ENCODE data around the gene CCNT1. TPM values are rescaled to one million over a fixed set of nuclear protein-coding genes. Genes with fewer than 3 reads are reported as not detected.
"Not testable (repeated sequence)": the region's sequence is repeated elsewhere in the genome, so short reads cannot be mapped to it uniquely, and the experiment has no call there.

Gene CCNT1
- total RNA-seq, 1 experiment from 2014 or later = 36.0 TPM

GRCh38 chr12:48717252-48717695 is 767 bp upstream of the CCNT1 start:
- intact Hi-C loops (cut with micrococcal nuclease; ENCODE audit: unreplicated experiment) = no loop called here
- no peak for DNase-seq
- CTCF ChIA-PET = no interaction called here

GRCh38 chr12:48716168-48716492 is 377 bp downstream of the CCNT1 start:
- H3K27ac Mint-ChIP-seq (ENCODE audit: unreplicated experiment) = peak overlapping the region; percentile 92
- H3K27me3 Mint-ChIP-seq (ENCODE audit: unreplicated experiment) = no peaks in the 10 kb centered on the region
- CTCF ChIA-PET = no interaction called here
- H3K4me1 Mint-ChIP-seq (ENCODE audit: low read depth, unreplicated experiment) = peaks cover 10% of the 10 kb centered on the region
- H3K4me3 Mint-ChIP-seq (ENCODE audit: low read depth, unreplicated experiment) = peak overlapping the region; percentile 93
- intact Hi-C loops (cut with micrococcal nuclease; ENCODE audit: unreplicated experiment) = no loop called here
- peaks cover 50% of the 10 kb centered on the region for H3K36me3 Mint-ChIP-seq (ENCODE audit: insufficient read depth, unreplicated experiment)
- no peak for TF ChIP-seq CTCF (IDR thresholded peaks at IDR 0.05; ENCODE audit: unreplicated experiment)
- no peak for DNase-seq
- peaks cover 6% of the 10 kb centered on the region for H3K9me3 Mint-ChIP-seq (ENCODE audit: low read depth, unreplicated experiment)
- TSS peak; percentile 78 for BruUV-seq (replicated peaks)

More at GRCh38 chr12:48717252-48717695, 767 bp upstream of the CCNT1 start:
- BruUV-seq (replicated peaks) = TSS peak; percentile 95
- peaks cover 6% of the 10 kb centered on the region for H3K9me3 Mint-ChIP-seq (ENCODE audit: low read depth, unreplicated experiment)
- peak overlapping the region; percentile 92 for H3K27ac Mint-ChIP-seq (ENCODE audit: unreplicated experiment)
- H3K4me3 Mint-ChIP-seq (ENCODE audit: low read depth, unreplicated experiment) = peak overlapping the region; percentile 93
- H3K4me1 Mint-ChIP-seq (ENCODE audit: low read depth, unreplicated experiment) = peaks cover 10% of the 10 kb centered on the region
- no peaks in the 10 kb centered on the region for H3K27me3 Mint-ChIP-seq (ENCODE audit: unreplicated experiment)
- no peak for TF ChIP-seq CTCF (IDR thresholded peaks at IDR 0.05; ENCODE audit: unreplicated experiment)
- peaks cover 43% of the 10 kb centered on the region for H3K36me3 Mint-ChIP-seq (ENCODE audit: insufficient read depth, unreplicated experiment)

- intact Hi-C loops (cut with micrococcal nuclease; ENCODE audit: unreplicated experiment) = no loop called here
- H3K9me3 Mint-ChIP-seq (ENCODE audit: low read depth, unreplicated experiment) = no peaks in the 10 kb centered on the region
- TF ChIP-seq CTCF (IDR thresholded peaks at IDR 0.05; ENCODE audit: unreplicated experiment) = no peak
- H3K4me3 Mint-ChIP-seq (ENCODE audit: low read depth, unreplicated experiment) = no peak overlapping the region
- DNase-seq = no peak
- H3K4me1 Mint-ChIP-seq (ENCODE audit: low read depth, unreplicated experiment) = peaks cover 10% of the 10 kb centered on the region
- no TSS peak for BruUV-seq (replicated peaks)
- peaks cover 61% of the 10 kb centered on the region for H3K36me3 Mint-ChIP-seq (ENCODE audit: insufficient read depth, unreplicated experiment)
- no peak overlapping the region for H3K27ac Mint-ChIP-seq (ENCODE audit: unreplicated experiment)
- H3K27me3 Mint-ChIP-seq (ENCODE audit: unreplicated experiment) = no peaks in the 10 kb centered on the region
- CTCF ChIA-PET = no interaction called here
These were observed 4.3 kb downstream of the CCNT1 start for GRCh38 chr12:48712209-48712608.

GRCh38 chr12:48698822-48699221 is 17.7 kb downstream of the CCNT1 start:
- H3K27me3 Mint-ChIP-seq (ENCODE audit: unreplicated experiment); H3K9me3 Mint-ChIP-seq (ENCODE audit: low read depth, unreplicated experiment); H3K27ac Mint-ChIP-seq (ENCODE audit: unreplicated experiment); H3K4me1 Mint-ChIP-seq (ENCODE audit: low read depth, unreplicated experiment); intact Hi-C loops (cut with micrococcal nuclease; ENCODE audit: unreplicated experiment); H3K4me3 Mint-ChIP-seq (ENCODE audit: low read depth, unreplicated experiment); BruUV-seq (replicated peaks); CTCF ChIA-PET; DNase-seq: not testable (repeated sequence)
- H3K36me3 Mint-ChIP-seq (ENCODE audit: insufficient read depth, unreplicated experiment) = peaks cover 25% of the 10 kb centered on the region

GRCh38 chr12:48696626-48697025 is 19.9 kb downstream of the CCNT1 start:
- DNase-seq = no peak
- H3K27ac Mint-ChIP-seq (ENCODE audit: unreplicated experiment) = no peak overlapping the region

More at GRCh38 chr12:48696626-48697025, 19.9 kb downstream of the CCNT1 start:
- CTCF ChIA-PET = no interaction called here
- TF ChIP-seq CTCF (IDR thresholded peaks at IDR 0.05; ENCODE audit: unreplicated experiment) = no peak
- no peaks in the 10 kb centered on the region for H3K9me3 Mint-ChIP-seq (ENCODE audit: low read depth, unreplicated experiment)
- H3K4me3 Mint-ChIP-seq (ENCODE audit: low read depth, unreplicated experiment) = no peak overlapping the region
- H3K4me1 Mint-ChIP-seq (ENCODE audit: low read depth, unreplicated experiment) = no peaks in the 10 kb centered on the region
- no TSS peak for BruUV-seq (replicated peaks)
- intact Hi-C loops (cut with micrococcal nuclease; ENCODE audit: unreplicated experiment) = no loop called here
- H3K27me3 Mint-ChIP-seq (ENCODE audit: unreplicated experiment) = no peaks in the 10 kb centered on the region
- peaks cover 35% of the 10 kb centered on the region for H3K36me3 Mint-ChIP-seq (ENCODE audit: insufficient read depth, unreplicated experiment)

All from Calu3 (cell line).